ENCODE results near the gene IL13.
"Not testable (repeated sequence)": the region's sequence is repeated elsewhere in the genome, so short reads cannot be mapped to it uniquely, and the experiment has no call there.

Gene IL13

DNA sequence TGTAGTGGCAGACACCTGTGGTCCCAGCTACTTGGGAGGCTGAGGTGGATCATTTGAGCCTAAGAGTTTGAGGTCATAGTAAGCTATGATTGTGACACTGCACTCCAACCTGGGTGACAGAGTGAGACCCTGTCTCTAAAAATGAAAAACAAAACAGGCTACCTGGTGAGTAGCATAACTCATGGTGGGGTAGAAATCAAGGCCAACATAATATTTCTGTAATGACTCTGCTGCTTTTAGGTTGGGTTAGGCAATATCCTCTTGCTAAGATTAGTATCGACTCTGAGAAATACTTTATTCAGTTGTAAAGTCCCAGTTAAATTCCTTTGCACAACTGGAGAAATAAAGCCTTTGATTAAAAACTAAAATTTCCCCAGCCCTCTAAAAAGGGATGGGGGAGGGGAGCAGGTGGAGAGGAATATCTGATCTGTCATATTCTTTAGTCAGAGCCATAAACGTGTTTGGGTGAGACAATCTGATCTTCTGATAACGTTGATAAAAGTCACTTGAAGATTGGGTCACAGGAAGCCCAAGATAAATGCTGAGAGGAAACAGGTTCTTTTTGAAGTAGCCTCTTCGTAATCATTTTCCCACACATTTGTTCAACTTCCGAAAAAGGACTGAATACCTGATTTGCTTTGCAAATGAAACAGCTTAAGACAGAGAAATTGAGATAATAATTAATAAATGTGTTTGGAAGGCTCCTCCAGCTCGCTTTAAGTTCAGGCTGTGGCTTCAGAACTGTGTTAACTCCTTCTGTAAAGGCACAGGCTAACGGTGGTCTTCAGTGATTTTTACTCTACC lies 30.8 kb downstream of the IL13 start:
- DNase-seq (ENCODE audit: low read depth in 2 of 2) = no peak

- DNase-seq (ENCODE audit: low read depth in 2 of 2) = no peak
These were observed 31.5 kb downstream of the IL13 start for GRCh38 chr5:132689513-132689912.

DNA sequence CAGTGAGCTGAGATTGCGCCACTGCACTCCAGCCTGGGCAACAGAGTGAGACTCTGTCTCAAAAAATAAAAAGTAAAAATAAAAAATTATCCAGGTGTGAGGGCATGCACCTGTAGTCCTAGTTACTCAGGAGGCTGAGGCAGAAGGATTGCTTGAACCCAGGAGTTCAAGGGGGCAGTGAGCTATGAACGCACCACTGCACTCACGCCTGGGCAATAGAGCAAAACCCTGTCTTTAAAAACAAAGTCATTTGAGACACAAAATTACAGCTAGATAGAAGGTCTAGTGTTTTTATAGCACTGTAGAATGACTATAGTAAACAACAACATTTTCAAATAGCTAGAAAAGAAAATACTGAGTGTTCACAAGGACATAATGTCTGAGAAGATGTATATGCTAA lies 32.2 kb downstream of the IL13 start:
- no peak for DNase-seq (ENCODE audit: low read depth in 2 of 2)

GRCh38 chr5:132691755-132692631 lies 34.0 kb downstream of the IL13 start:
- DNase-seq (ENCODE audit: low read depth in 2 of 2) = not testable (repeated sequence)

DNA sequence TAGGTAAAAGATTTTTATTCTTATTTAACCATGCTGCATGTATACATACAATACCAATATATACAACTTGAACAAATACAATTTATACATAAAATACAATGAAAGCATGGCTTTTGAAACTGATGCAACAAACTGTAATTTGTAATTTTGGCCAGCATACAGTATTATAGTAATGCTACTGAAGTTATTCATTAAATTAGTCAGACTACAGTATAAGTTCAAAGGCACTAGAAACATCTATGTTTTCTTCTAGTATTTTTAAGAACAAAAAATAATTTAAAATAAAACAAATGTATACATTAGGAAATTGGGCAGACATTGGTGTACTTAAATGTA lies 34.6 kb downstream of the IL13 start:
- no peak for DNase-seq (ENCODE audit: low read depth in 2 of 2)

- DNase-seq (ENCODE audit: low read depth in 2 of 2) = no peak
These were observed 38.0 kb downstream of the IL13 start for GRCh38 chr5:132695956-132696355.

- DNase-seq (ENCODE audit: low read depth in 2 of 2) = no peak
These were observed 46.9 kb downstream of the IL13 start for GRCh38 chr5:132704875-132705274.

DNA sequence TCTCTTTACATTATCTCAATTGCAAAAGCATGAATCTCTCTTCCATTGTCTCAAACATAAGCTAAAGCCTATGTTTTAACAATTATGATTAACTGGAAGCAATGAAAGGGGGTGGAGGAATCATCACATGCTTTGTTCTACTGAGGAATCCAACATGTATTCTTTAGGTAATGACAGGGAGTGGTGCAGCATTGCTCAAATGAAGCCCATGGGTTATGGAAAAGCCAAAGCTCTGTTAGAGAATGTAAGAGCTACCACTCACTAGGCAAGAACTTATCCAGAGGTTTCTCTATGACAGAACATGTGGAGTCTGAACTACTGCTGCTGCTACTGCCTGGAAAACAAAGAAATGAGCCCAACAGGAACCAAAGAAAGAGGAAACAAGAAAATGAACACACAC lies 50.7 kb downstream of the IL13 start:
- DNase-seq (ENCODE audit: low read depth in 2 of 2) = no peak

Measured in stimulated activated CD8-positive, alpha-beta memory T cell treated with anti-CD3 and anti-CD28 coated beads, Interleukin-15, amount 100 ng/mL, for 4 hours (primary cell).